Measurements from ENCODE around the gene ZNF280C.

GRCh38 chrX:130186651-130187050, 82.0 kb downstream of the ZNF280C start:
- TF ChIP-seq, protein P1, sequence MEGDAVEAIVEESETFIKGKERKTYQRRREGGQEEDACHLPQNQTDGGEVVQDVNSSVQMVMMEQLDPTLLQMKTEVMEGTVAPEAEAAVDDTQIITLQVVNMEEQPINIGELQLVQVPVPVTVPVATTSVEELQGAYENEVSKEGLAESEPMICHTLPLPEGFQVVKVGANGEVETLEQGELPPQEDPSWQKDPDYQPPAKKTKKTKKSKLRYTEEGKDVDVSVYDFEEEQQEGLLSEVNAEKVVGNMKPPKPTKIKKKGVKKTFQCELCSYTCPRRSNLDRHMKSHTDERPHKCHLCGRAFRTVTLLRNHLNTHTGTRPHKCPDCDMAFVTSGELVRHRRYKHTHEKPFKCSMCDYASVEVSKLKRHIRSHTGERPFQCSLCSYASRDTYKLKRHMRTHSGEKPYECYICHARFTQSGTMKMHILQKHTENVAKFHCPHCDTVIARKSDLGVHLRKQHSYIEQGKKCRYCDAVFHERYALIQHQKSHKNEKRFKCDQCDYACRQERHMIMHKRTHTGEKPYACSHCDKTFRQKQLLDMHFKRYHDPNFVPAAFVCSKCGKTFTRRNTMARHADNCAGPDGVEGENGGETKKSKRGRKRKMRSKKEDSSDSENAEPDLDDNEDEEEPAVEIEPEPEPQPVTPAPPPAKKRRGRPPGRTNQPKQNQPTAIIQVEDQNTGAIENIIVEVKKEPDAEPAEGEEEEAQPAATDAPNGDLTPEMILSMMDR (IDR thresholded peaks at IDR 0.05): no peak
- TF ChIP-seq POLR2A (IDR thresholded peaks at IDR 0.05): no peak

Measured in heart left ventricle (tissue), 13 donors.